Fibroblast of upper back skin (primary cell): ENCODE measurements around the gene CMKLR1.

ENCODE experiments used
- DNase-seq: peaks from one replicate; pipeline ENCODE4 v3.0.0-alpha.2; 2013

The CMKLR1 gene

GRCh38 chr12:108338915-108339657 lies at the start of gene CMKLR1:
TSS of gene CMKLR1 (minus strand) at chr12:108339311. CDS start at chr12:108293591, 45,720 bp downstream.
- DNase-seq, result no peak

- DNase-seq, result no peak
Observed at GRCh38 chr12:108387771-108388170, 48.7 kb upstream of the CMKLR1 start.

- peak; percentile 7 for DNase-seq
Observed at GRCh38 chr12:108386709-108387360, 47.7 kb upstream of the CMKLR1 start.

- no peak for DNase-seq
Observed at GRCh38 chr12:108382437-108382801, 43.3 kb upstream of the CMKLR1 start.

GRCh38 chr12:108381787-108382436 lies 42.8 kb upstream of the CMKLR1 start:
- peak; percentile 17 for DNase-seq

GRCh38 chr12:108380382-108380781 lies 41.3 kb upstream of the CMKLR1 start:
- no peak for DNase-seq

- no peak for DNase-seq
Observed at GRCh38 chr12:108379823-108380222, 40.7 kb upstream of the CMKLR1 start.

GRCh38 chr12:108378926-108379325 lies 39.8 kb upstream of the CMKLR1 start:
- DNase-seq, result no peak

- no peak for DNase-seq
Observed at GRCh38 chr12:108377260-108377659, 38.1 kb upstream of the CMKLR1 start.

- no peak for DNase-seq
Observed at GRCh38 chr12:108375986-108376663, 37.0 kb upstream of the CMKLR1 start.

- no peak for DNase-seq
Observed at GRCh38 chr12:108374596-108375320, 35.6 kb upstream of the CMKLR1 start.

GRCh38 chr12:108373111-108373510 lies 34.0 kb upstream of the CMKLR1 start:
- no peak for DNase-seq

GRCh38 chr12:108371801-108372344 lies 32.8 kb upstream of the CMKLR1 start:
- DNase-seq, result peak; percentile 78

- no peak for DNase-seq
Observed at GRCh38 chr12:108370415-108370814, 31.3 kb upstream of the CMKLR1 start.

GRCh38 chr12:108369736-108370396 lies 30.8 kb upstream of the CMKLR1 start:
- DNase-seq, result no peak

GRCh38 chr12:108368089-108368488 lies 29.0 kb upstream of the CMKLR1 start:
- DNase-seq, result no peak

GRCh38 chr12:108367436-108367835 lies 28.3 kb upstream of the CMKLR1 start:
- DNase-seq, result no peak

- no peak for DNase-seq
Observed at GRCh38 chr12:108365324-108365723, 26.2 kb upstream of the CMKLR1 start.

GRCh38 chr12:108364879-108365278 lies 25.8 kb upstream of the CMKLR1 start:
- DNase-seq, result no peak

- DNase-seq, result no peak
Observed at GRCh38 chr12:108363565-108363964, 24.5 kb upstream of the CMKLR1 start.

- DNase-seq, result no peak
Observed at GRCh38 chr12:108363165-108363564, 24.1 kb upstream of the CMKLR1 start.

GRCh38 chr12:108361606-108362005 lies 22.5 kb upstream of the CMKLR1 start:
- no peak for DNase-seq
